Thymus (tissue), 11 donors: ENCODE results near the gene GTF2B. TPM values are rescaled to one million over a fixed set of nuclear protein-coding genes. Genes with fewer than 3 reads are reported as not detected.
"Not testable (repeated sequence)": the region's sequence is repeated elsewhere in the genome, so short reads cannot be mapped to it uniquely, and the experiment has no call there.

ENCODE experiments used
- DNase-seq, 9 donors: peaks; one replicate each; pipeline ENCODE4 v3.0.0-alpha.2; 2013; ENCODE audit warnings: low spot score in 9 of 9, low read depth in 6 of 9, missing footprints in 1 of 9
- H3K27ac ChIP-seq, 2 donors: one replicate each; pipeline ENCODE4 v1.5.1; 2013; ENCODE audit warnings: control low read depth in 1 of 2, low read depth in 1 of 2, low read length in 1 of 2, mild to moderate bottlenecking in 1 of 2, moderate library complexity in 1 of 2
- H3K27me3 ChIP-seq, 2 donors: one replicate each; pipeline ENCODE4 v1.5.1; 2013; ENCODE audit warnings: low read length in 1 of 2; ENCODE audit not compliant: control insufficient read depth in 2 of 2, insufficient read depth in 1 of 2
- H3K36me3 ChIP-seq, 2 donors: one replicate each; pipeline ENCODE4 v1.5.1; 2013; ENCODE audit warnings: low read length in 1 of 2, mild to moderate bottlenecking in 1 of 2, moderate library complexity in 1 of 2; ENCODE audit not compliant: control insufficient read depth in 2 of 2, insufficient read depth in 2 of 2
- H3K4me1 ChIP-seq, 2 donors: one replicate each; pipeline ENCODE4 v1.5.1; 2013; ENCODE audit warnings: low read length in 2 of 2; ENCODE audit not compliant: control insufficient read depth in 2 of 2, insufficient read depth in 2 of 2
- H3K4me3 ChIP-seq, 2 donors: one replicate each; pipeline ENCODE4 v1.5.1; 2013; ENCODE audit warnings: low read length in 2 of 2, control low read depth in 1 of 2, mild to moderate bottlenecking in 1 of 2
- H3K9me3 ChIP-seq, 2 donors: one replicate each; pipeline ENCODE4 v1.5.1; 2013; ENCODE audit warnings: low read length in 1 of 2, mild to moderate bottlenecking in 1 of 2; ENCODE audit not compliant: control insufficient read depth in 2 of 2, insufficient read depth in 1 of 2
- WGBS: extraction: QIAGEN DNeasy Blood & Tissue Kit; methylation state at CpG from one replicate; pipeline ENCODE4 v1.1.7; 2013; 5-methylcytosine and 5-hydroxymethylcytosine counted together
- polyA plus RNA-seq: library from polyadenylated mRNA; stranded (reverse); fragments of 200-250 nt; gene quantifications from one replicate; pipeline ENCODE4 v1.2.3, GENCODE V29; 2013
- total RNA-seq: library from RNA; stranded (reverse); fragments of 120-200 nt; gene quantifications from one replicate; pipeline ENCODE4 v1.2.4, GENCODE V29; 2013
- donor health status: healthy.

Gene GTF2B
- total and polyA plus RNA-seq, 2 donors = 49.3 to 95.4 TPM

DNA sequence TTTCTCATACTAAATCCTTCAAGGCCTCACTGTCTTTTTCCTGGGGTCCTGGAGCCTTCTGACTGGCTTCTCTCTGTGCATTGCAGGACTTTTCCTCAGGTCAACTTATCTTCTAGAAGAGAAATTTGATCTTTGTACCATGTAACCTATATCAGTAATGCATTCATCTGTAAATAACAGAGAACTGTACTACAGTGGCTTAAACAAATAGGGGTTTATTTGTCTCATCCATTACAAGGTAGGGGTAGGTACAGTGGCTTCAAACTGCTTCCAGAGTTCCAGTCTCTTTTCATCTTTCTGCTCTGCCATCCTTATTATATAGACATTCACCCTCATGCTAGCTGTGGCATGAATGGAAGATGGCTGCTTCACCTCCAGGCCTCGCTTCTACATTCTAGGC, 29.5 kb upstream of the GTF2B start:
- no peak for DNase-seq
- Histone ChIP-seq H3K4me1 (no peaks in the 10 kb centered on the region), H3K27ac (no peak overlapping the region), H3K36me3 (peaks cover 18 to 40% of the 10 kb centered on the region in 2 donors), H3K4me3 (no peak overlapping the region), H3K27me3 (no peaks in the 10 kb centered on the region), H3K9me3 (peaks cover 6 to 19% of the 10 kb centered on the region in 2 donors)
- WGBS = 98% methylated on average over 1 of the region's 1 CpG

DNA sequence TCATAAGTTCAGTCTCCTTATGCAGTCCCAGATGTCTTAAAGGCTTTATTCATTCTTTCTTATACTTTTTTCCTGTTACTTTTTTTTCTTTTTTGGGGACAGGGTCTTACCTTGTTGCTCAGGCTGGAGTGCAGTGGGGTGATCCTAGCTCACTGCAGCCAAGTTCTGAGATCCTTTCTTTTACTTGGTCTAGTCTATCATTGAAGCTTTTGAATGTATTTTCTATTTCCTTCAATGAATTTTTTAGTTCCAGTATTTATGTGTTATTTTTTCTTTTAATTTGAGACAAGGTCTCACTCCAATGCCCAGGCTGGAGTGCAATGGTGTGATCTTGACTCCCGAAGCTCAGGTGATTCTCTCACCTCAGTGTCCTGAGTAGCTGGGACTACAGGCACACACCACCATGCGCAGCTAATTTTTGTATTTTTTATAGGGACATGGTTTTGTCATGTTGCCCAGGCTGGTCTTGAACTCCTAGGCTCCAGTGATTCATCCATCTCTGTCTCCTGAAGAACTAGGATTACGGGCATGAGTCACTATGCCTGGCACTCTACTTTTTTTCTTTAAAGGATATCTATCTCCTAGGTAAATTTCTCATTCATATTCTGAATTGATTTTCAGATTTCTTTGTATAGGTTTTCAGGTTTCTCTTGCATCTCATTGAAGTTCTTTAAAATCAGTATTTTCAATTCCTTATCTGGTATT, 26.1 kb upstream of the GTF2B start:
- Histone ChIP-seq H3K27me3 (no peaks in the 10 kb centered on the region), H3K4me3 (no peak overlapping the region), H3K27ac (no peak overlapping the region), H3K36me3 (peaks cover 0 to 19% of the 10 kb centered on the region in 2 donors), H3K4me1 (no peaks in the 10 kb centered on the region), H3K9me3 (peaks cover 3 to 11% of the 10 kb centered on the region in 2 donors)
- no peak for DNase-seq
- WGBS = 97% methylated on average over 3 of the region's 3 CpGs

DNA sequence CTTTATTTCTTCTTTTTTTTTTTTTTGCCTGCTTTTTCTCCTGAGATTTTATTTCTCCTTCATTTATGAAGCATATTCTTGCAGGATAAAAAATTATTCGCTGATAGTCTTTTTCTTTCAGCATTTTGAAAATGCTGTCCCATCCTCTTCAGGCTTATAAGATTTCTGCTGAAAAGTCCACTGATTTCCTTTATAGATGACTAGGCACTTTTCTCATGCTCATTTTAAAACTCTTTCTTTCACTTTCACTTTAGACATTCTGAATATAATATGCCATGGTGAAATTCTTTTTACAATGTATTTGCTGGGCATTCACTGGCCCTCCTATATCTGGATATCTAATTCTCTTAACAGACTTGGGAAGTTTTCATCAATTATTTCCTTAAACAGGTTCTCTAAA, 25.5 kb upstream of the GTF2B start:
- Histone ChIP-seq H3K4me3 (no peak overlapping the region), H3K36me3 (peaks cover 0 to 19% of the 10 kb centered on the region in 2 donors), H3K4me1 (no peaks in the 10 kb centered on the region), H3K27me3 (no peaks in the 10 kb centered on the region), H3K9me3 (peaks cover 3 to 11% of the 10 kb centered on the region in 2 donors), H3K27ac (no peak overlapping the region)
- WGBS = 98% methylated on average over 1 of the region's 1 CpG
- no peak for DNase-seq

DNA sequence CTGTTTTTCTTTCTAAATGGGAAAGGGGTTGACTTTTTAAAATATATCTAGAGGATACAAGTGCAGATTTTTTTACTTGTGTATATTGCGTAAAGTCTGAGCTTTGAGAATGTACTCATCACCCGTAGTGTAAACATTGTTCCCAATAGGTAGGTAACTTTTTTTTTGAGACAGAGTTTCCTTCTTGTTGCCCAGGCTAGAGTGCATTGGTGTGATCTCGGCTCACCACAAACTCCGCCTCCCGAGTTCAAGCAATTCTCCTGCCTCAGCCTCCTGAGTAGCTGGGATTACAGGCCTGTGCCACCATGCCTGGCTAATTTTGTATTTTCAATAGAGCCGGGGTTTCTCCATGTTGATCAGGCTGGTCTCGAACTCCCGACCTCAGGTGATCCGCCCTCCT, 20.4 kb upstream of the GTF2B start:
- H3K36me3 ChIP-seq, H3K4me3 ChIP-seq, H3K4me1 ChIP-seq, H3K9me3 ChIP-seq, DNase-seq, H3K27ac ChIP-seq, H3K27me3 ChIP-seq: not testable (repeated sequence)
- WGBS = 98% methylated on average over 9 of the region's 9 CpGs

GRCh38 chr1:88911161-88911560, 19.8 kb upstream of the GTF2B start:
- 58% methylated on average over 9 of the region's 9 CpGs for WGBS
- H3K9me3 ChIP-seq = no peaks in the 10 kb centered on the region
- no peaks in the 10 kb centered on the region for H3K27me3 ChIP-seq
- H3K27ac ChIP-seq = no peak overlapping the region
- DNase-seq = no peak
- H3K4me1 ChIP-seq = no peaks in the 10 kb centered on the region
- no peaks in the 10 kb centered on the region for H3K36me3 ChIP-seq
- no peak overlapping the region for H3K4me3 ChIP-seq

- H3K4me3 ChIP-seq = no peak overlapping the region
- 95% methylated on average over 1 of the region's 1 CpG for WGBS
Measured at GRCh38 chr1:88910401-88910800, 19.0 kb upstream of the GTF2B start.

DNA sequence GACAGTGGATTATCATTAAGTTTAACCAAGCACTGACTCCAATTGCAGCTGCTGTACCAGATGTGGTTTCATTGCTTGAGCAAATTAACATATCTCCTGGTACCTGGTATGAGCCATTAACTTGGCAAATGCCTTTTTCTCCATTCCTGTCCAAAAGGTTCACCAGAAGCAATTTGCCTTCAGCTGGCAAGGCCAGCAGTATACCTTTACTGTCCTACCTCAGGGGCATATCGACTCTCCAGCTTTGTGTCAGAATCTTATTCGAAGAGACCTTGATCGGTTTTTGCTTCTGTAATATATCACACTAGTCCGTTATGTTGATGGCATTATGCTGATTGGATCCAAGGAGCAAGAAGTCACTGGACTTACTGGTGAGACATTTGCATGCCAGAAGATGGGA, 9.5 kb upstream of the GTF2B start:
- H3K4me3 ChIP-seq = no peak overlapping the region
- H3K9me3 ChIP-seq = no peaks in the 10 kb centered on the region
- no peak overlapping the region for H3K27ac ChIP-seq
- DNase-seq = no peak
- H3K36me3 ChIP-seq = no peaks in the 10 kb centered on the region
- WGBS = 98% methylated on average over 4 of the region's 4 CpGs
- H3K27me3 ChIP-seq = no peaks in the 10 kb centered on the region
- H3K4me1 ChIP-seq = no peaks in the 10 kb centered on the region

More at GRCh38 chr1:88910401-88910800, 19.0 kb upstream of the GTF2B start:
- H3K27ac ChIP-seq = no peak overlapping the region
- no peaks in the 10 kb centered on the region for H3K27me3 ChIP-seq
- no peaks in the 10 kb centered on the region for H3K4me1 ChIP-seq
- DNase-seq = no peak
- H3K36me3 ChIP-seq = no peaks in the 10 kb centered on the region
- no peaks in the 10 kb centered on the region for H3K9me3 ChIP-seq

DNA sequence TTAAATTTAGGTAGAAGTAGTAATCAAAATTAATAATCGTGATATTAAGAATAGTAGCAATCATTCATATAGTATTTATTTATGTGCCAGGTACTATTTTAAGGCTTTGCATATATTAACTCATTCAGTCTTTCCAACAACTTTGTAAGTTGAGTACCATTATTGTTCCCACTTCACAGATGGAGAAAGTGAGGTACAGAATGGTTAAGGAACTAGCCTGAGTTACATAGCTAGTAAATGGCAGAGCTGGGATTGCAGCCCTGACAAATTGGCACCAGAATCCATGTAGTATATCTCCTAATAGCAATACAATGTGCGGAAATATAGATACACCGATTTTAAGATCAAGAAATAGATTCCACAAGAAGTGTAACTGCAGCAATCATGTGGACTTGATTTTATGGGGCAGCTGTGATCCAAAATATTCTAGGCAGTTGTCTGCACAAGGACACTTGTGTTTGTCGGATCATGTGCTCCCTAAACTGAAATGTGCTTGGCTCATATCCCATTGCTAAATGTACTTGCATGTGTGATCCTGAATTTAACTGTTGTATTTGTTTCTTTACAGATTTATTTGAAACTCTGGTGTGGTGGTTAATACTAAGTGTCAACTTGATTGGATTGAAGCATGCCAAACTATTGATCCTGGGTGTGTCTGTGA, 5.8 kb upstream of the GTF2B start:
- H3K36me3 ChIP-seq = no peaks in the 10 kb centered on the region

GRCh38 chr1:88892357-88892877, 1.1 kb upstream of the GTF2B start:
- WGBS = 92% methylated on average over 11 of the region's 11 CpGs
- Histone ChIP-seq H3K9me3 (no peaks in the 10 kb centered on the region), H3K4me3 (no peak overlapping the region), H3K27me3 (no peaks in the 10 kb centered on the region), H3K36me3 (peaks cover 0 to 4% of the 10 kb centered on the region in 2 donors), H3K4me1 (peaks cover 10 to 16% of the 10 kb centered on the region in 2 donors), H3K27ac (no peak overlapping the region)
- DNase-seq = peak in 1 of 9 donors; percentile 24

More for the DNA sequence above, 5.8 kb upstream of the GTF2B start:
- no peaks in the 10 kb centered on the region for H3K27me3 ChIP-seq
- H3K4me1 ChIP-seq = no peaks in the 10 kb centered on the region
- H3K9me3 ChIP-seq = no peaks in the 10 kb centered on the region
- WGBS = 96% methylated on average over 4 of the region's 4 CpGs
- no peak overlapping the region for H3K4me3 ChIP-seq
- no peak overlapping the region for H3K27ac ChIP-seq
- no peak for DNase-seq
